MM.1S (cell line): ENCODE data around the gene CNTN5.

Experiments
- EZH2 ChIP-seq: fragments of 300-600 bp; sonication (generic); optimal IDR thresholded peaks from 2 replicates; pipeline ENCODE3; 2017; ENCODE audit warnings: low read depth, mild to moderate bottlenecking, antibody characterized with exemption, low read length, mixed read lengths
- EZH2phosphoT487 ChIP-seq: fragments of 300-600 bp; sonication (generic); IDR thresholded peaks from 2 replicates; pipeline ENCODE4 v1.6.1; 2018; ENCODE audit warnings: antibody characterized with exemption, low read length
- TF ChIP-seq, protein P1 (sequence below): fragments of 300-600 bp; sonication (generic); IDR thresholded peaks from 2 replicates; pipeline ENCODE4 v1.5.1; 2016; ENCODE audit warnings: antibody characterized with exemption, low read length, mixed read lengths

DNA sequence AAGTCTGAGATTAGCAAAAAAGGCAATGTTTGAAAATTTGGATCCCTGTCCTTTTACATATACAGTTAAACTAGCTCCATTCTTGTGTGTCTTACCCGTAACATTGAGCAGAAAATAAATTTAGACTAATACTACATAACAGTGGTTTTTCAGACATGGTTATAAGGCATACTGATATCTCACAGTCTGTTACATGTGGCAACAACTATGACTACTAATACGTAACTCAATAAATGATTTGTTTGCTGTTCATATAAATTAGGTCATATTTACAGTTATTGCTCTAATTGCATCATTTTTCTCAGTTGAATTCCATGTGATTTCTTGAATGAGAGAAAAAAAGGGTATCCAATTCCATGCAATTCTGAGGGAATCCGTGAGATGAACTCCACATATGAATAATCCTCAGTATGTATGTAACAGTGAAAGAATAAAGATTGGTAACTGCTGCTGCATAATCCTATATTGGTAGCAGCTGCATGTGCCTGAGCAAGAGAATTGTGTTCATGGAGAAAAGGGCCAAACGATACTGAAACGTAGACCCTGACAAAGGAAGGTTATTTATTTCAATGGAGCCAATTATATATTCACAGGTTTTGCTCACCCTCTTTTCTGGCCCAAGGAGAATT is 1275.4 kb downstream of the CNTN5 start:
- TF ChIP-seq, protein P1, sequence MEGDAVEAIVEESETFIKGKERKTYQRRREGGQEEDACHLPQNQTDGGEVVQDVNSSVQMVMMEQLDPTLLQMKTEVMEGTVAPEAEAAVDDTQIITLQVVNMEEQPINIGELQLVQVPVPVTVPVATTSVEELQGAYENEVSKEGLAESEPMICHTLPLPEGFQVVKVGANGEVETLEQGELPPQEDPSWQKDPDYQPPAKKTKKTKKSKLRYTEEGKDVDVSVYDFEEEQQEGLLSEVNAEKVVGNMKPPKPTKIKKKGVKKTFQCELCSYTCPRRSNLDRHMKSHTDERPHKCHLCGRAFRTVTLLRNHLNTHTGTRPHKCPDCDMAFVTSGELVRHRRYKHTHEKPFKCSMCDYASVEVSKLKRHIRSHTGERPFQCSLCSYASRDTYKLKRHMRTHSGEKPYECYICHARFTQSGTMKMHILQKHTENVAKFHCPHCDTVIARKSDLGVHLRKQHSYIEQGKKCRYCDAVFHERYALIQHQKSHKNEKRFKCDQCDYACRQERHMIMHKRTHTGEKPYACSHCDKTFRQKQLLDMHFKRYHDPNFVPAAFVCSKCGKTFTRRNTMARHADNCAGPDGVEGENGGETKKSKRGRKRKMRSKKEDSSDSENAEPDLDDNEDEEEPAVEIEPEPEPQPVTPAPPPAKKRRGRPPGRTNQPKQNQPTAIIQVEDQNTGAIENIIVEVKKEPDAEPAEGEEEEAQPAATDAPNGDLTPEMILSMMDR: no peak
- TF ChIP-seq EZH2 (no peak), EZH2phosphoT487 (no peak)
